HEK293T (cell line): ENCODE measurements around the gene MTRF1.

Experiments
- ARNT ChIP-seq: fragments of 450-650 bp; IDR thresholded peaks from 2 replicates; pipeline ENCODE4 v1.6.1; 2017; ENCODE audit warnings: mild to moderate bottlenecking
- CTBP1 ChIP-seq: fragments of 450-650 bp; IDR thresholded peaks from 2 replicates; pipeline ENCODE4 v1.6.1; 2016; ENCODE audit warnings: borderline replicate concordance
- ELF4 ChIP-seq: fragments of 450-650 bp; IDR thresholded peaks from 2 replicates; pipeline ENCODE4 v1.6.1; 2017; ENCODE audit warnings: antibody characterized with exemption
- FOXA1 ChIP-seq: fragments of 450-650 bp; IDR thresholded peaks from 2 replicates; pipeline ENCODE4 v1.6.1; 2016; ENCODE audit warnings: mild to moderate bottlenecking
- FOXM1 ChIP-seq: fragments of 450-650 bp; IDR thresholded peaks from 2 replicates; pipeline ENCODE4 v1.6.1; 2017; ENCODE audit warnings: mild to moderate bottlenecking, borderline replicate concordance
- HDGF ChIP-seq: fragments of 450-650 bp; IDR thresholded peaks from 2 replicates; pipeline ENCODE4 v1.6.1; 2017; ENCODE audit warnings: antibody characterized with exemption, borderline replicate concordance
- LEF1 ChIP-seq: fragments of 450-650 bp; IDR thresholded peaks from 2 replicates; pipeline ENCODE4 v1.6.1; 2017; ENCODE audit warnings: mild to moderate bottlenecking, borderline replicate concordance
- NFRKB ChIP-seq: fragments of 450-650 bp; IDR thresholded peaks from 2 replicates; pipeline ENCODE4 v1.6.1; 2016; ENCODE audit warnings: mild to moderate bottlenecking, moderate library complexity
- SP1 ChIP-seq: fragments of 450-650 bp; IDR thresholded peaks from 2 replicates; pipeline ENCODE4 v1.6.1; 2017
- SUZ12 ChIP-seq: fragments of 450-650 bp; IDR thresholded peaks from 2 replicates; pipeline ENCODE4 v1.6.1; 2016; ENCODE audit warnings: mild to moderate bottlenecking
- TARDBP ChIP-seq: fragments of 450-650 bp; IDR thresholded peaks from 2 replicates; pipeline ENCODE4 v1.6.1; 2016
- ZNF384 ChIP-seq: fragments of 450-650 bp; IDR thresholded peaks from 2 replicates; pipeline ENCODE4 v1.6.1; 2016
- TF ChIP-seq, protein P1 (sequence below): fragments of 450-650 bp; IDR thresholded peaks from 2 replicates; pipeline ENCODE4 v1.6.1; 2016

GRCh38 chr13:41284512-41285288 is 21.3 kb upstream of the MTRF1 start:
- TF ChIP-seq NFRKB (no peak), TARDBP (no peak), ZNF384 (no peak), FOXM1 (no peak), SUZ12 (no peak), HDGF (no peak), FOXA1 (no peak), SP1 (no peak), ARNT (no peak), LEF1 (no peak), ELF4 (no peak), CTBP1 (no peak)
- TF ChIP-seq, protein P1, sequence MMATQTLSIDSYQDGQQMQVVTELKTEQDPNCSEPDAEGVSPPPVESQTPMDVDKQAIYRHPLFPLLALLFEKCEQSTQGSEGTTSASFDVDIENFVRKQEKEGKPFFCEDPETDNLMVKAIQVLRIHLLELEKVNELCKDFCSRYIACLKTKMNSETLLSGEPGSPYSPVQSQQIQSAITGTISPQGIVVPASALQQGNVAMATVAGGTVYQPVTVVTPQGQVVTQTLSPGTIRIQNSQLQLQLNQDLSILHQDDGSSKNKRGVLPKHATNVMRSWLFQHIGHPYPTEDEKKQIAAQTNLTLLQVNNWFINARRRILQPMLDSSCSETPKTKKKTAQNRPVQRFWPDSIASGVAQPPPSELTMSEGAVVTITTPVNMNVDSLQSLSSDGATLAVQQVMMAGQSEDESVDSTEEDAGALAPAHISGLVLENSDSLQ, result no peak
